HS-27A (cell line): ENCODE data around the gene SUPT16H.
A peak's percentile ranks its signal among the peaks of the same experiment; 100 is the strongest.
"Not testable (repeated sequence)": the region's sequence is repeated elsewhere in the genome, so short reads cannot be mapped to it uniquely, and the experiment has no call there.

Source experiments
- DNase-seq: peaks from one replicate; pipeline ENCODE4 v3.0.0-alpha.2; 2012; ENCODE audit warnings: low read depth, missing footprints

Gene SUPT16H

GRCh38 chr14:21383848-21384493 lies at the start of gene SUPT16H:
Gene SUPT16H (minus strand): TSS chr14:21384019. CDS start chr14:21383927, 92 bp downstream.
- peak; percentile 91 for DNase-seq

DNA sequence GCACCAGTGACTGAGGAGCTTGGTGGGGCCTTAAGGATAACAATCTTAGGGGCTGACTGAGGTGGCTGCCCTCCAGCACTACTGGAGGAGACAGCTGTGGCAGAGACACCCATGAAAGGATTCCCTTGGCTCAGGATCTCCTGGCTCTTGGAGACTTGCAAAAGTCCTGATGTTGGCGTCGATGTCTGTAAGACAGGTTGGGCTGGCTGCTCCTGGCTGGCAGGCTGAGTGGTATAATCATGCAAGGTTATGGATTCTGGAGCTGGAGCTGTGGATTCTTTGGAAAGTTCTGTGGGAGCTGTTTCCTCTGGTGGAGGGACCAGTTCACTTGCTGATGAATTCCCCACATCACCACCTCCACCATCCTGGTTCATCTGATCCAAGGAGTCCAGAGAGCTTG lies 47.3 kb upstream of the SUPT16H start:
- DNase-seq: no peak

- peak; percentile 11 for DNase-seq
Measured at GRCh38 chr14:21428930-21429329, 45.1 kb upstream of the SUPT16H start.

GRCh38 chr14:21426692-21427091 lies 42.9 kb upstream of the SUPT16H start:
- DNase-seq: no peak

DNA sequence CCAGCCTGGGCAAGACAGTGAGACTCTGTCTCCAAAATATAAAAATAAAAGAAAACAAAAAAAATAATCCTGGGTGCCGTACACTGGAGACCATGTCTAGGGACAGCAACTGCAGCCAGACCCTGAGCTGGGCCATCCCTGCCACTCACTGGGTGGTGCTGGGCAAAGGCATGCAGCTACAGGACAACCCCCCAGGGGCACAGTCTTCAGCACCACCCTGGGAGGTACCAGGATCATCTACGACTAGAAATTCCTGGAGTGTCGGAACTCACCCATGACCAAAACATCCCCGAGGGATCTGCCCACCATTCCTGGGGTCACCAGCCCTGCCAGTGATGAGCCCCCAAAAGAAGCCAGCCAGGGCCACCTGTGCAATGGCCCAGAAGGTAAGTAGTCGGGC lies 35.7 kb upstream of the SUPT16H start:
- no peak for DNase-seq

GRCh38 chr14:21415329-21415728 lies 31.5 kb upstream of the SUPT16H start:
- no peak for DNase-seq

DNA sequence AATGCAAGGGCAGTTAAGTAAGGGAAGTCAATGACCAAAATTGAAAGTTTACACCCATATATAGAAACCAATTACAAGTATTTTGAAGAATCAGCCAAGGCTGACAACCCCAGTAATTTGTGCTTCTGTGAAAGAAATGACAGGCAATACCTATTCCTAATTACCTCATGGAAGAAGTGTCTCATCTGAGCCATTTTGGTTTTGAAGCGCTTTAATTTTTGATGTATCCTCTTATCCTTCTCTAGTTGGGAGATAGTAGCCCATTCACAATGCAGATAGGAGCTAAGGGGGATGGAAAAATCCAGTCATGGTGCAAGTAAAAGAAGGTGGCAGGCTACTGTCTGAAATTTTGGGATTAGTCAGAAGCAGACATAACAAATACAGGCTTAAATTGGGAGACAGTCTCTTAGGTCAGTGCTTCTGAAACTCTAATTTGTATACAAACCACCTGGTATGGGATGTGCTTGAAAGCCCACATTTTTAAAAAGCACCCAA lies 30.4 kb upstream of the SUPT16H start:
- DNase-seq: no peak

DNA sequence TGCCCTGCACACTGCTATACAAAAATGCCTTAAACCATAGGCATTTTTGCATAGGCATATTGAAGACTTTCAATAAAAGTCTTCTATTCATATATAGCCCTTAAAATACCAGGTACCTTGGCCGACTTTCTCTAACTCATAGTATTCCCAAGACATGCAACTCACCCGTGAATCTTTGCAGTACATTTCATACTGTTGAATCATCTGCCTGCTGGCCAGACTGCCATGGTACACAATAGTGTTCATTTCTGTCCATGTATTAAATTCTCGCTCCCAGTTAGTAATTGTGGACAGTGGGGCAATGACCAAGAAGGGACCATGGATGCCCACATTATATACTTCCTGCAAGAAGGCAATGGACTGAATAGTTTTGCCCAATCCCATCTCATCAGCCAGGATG lies 24.3 kb upstream of the SUPT16H start:
- DNase-seq: peak; percentile 20

DNA sequence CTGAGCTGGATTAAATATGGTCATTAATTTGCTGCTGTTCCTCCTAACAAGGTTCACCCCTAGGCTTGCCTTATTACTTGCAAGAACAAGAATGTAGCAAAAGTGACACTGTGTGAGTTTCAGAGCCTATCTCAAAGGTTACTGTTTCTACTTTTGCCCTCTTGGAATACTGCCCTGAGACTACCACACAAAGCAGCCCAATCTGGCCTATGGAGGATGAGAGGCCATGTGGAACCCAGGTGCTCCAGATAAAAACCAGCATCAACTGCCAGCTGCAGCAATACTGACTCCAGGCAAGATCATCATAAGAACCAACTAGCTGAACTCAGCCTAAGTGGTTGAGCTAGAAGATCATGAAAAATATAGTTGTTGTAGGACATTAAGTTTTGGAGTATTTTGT lies 22.4 kb upstream of the SUPT16H start:
- DNase-seq: no peak

GRCh38 chr14:21405097-21405496 lies 21.3 kb upstream of the SUPT16H start:
- no peak for DNase-seq

DNA sequence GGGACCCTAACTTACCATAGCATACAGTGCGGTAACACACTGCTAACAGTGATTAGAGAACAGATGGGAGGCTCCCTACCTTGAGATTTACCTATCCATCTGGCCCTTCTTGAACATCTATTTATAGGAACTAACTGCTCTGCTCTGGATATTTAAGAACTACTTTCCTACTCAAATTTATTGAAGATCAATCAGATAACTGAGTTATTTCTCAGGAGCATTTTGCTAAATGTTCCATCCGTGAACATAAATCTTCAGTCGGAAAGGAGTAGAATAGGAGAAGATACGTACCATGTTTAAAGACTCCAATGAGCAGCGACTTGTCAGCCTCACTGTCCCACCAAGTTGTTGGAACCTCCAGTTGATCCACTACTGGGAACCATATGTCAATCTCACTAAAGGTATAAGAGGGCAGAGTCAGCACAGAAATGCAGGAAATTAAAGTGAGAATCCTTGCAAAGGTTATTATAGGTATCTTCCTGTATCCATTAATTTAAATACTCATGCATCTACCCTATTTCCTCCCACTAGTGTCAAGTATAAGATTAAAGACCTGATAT lies 15.6 kb upstream of the SUPT16H start:
- DNase-seq: no peak

DNA sequence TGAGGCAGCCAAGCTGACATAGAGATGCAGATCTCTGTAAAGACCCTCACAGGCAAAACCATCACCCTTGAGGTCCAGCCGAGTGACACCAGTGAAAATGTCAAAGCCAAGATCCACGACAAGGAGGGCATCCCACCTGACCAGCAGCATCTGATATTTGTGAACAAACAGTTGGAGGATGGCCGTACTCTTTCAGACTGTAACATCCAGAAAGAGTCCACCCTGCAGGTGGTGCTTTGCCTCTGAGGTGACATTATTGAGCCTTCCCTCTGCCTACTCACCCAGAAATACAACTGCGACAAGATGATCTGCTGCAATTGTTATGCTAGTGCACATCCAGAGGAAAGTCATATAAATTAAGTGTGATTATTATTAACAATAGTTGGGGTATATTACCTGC lies 15.1 kb upstream of the SUPT16H start:
- no peak for DNase-seq

- DNase-seq: no peak
Measured at GRCh38 chr14:21395450-21395849, 11.6 kb upstream of the SUPT16H start.

DNA sequence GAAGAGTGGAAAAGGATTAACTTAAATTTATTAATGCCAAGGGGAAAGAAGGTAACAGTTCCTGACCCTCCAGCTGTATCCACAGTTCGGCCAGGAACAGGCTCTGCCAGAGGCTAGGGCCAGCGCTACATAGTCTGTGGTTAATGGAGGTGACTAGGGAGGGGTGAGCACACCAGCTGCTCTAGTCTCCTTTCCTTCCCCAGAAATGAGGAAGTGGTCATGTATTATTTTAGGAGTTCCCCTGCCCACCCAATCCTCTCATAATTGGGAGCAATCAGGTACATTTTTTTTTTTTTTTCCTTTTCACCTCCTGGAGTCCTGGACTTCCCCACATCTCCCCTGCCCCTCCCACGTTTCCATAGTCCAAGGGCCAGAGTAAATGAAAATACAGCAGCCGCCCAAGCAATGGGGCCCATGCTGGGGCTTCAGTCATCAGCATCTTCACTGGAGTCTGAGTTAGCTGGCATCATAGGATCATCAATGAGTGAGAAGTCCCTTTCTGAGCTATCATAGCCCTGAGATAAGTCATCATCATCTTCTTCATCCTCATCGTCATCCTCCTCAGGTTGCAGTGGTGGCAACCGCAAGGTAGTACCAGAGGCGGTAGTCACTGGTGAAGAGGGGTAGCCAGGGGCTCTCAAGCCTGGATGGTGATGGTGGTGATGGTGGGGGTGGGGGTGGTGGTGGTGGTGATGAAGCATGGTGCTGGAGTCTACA lies 1.5 kb upstream of the SUPT16H start:
- no peak for DNase-seq

GRCh38 chr14:21384494-21384851 lies 654 bp upstream of the SUPT16H start:
- DNase-seq: no peak

DNA sequence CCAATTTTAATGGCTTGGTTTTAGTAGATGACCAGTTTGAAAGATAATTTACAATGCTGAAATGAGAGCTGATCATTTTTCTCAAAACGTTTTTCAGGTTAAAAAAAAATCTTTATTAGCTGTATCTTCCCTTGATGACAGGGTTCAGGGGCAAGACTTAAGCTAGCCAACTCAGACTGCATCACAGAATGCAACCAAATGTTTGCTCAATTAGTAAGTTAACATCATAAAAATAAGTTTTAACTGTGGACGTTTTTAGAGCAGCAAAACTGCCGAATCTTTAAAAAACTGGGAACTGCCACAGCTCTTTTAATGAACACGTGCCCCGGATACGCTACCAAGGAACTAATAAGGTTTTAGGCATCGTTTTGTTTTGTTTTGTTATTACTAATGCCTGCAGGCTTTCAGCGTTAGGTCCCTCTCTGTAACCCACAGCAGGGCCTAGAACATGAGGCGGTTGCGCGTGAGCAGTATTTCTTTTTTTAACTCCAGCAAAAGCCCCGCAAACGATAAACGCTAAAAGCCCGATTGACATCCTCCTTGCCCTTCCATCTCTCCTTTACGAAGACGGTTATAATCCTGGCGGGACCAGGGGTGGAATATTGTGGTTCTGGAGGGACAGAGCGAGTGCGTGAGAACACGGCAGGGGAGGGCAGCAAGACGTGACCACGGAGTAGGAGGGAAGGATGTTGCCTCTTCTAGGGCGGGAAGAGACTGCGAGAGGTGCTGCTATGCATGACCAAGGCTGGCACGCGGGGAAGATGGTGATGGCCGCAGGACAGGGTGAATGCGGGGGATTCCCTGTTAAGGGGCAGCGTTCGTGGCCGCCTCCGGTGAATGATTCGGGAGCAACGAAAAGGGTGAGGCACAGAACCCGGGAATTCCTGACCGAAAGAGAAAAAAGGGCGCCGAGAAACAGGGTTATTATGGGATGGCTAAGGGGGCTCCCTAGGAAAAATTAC lies 652 bp downstream of the SUPT16H start:
- peak; percentile 36 for DNase-seq

- no peak for DNase-seq
Measured at GRCh38 chr14:21382095-21382494, 1.7 kb downstream of the SUPT16H start.

GRCh38 chr14:21379338-21379737 lies 4.5 kb downstream of the SUPT16H start:
- DNase-seq: no peak

DNA sequence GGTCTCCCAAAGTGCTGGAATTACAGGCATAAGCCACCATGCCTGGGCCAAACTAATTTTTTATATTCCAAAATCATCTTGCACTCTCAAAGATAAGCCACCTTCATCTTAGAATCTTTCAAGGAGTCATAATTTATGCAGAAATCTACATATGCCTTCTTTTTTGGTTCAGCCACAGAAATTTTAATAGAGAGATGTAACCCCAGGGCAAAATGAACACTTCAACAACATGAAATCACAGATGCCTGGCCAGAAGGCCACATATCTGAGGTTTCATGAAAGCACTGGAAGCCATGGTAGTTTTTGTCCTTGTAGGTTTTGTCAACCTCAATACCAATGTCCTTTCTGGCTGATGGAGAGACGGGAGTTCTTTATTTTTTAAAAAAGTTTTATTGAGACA lies 9.8 kb downstream of the SUPT16H start:
- no peak for DNase-seq

DNA sequence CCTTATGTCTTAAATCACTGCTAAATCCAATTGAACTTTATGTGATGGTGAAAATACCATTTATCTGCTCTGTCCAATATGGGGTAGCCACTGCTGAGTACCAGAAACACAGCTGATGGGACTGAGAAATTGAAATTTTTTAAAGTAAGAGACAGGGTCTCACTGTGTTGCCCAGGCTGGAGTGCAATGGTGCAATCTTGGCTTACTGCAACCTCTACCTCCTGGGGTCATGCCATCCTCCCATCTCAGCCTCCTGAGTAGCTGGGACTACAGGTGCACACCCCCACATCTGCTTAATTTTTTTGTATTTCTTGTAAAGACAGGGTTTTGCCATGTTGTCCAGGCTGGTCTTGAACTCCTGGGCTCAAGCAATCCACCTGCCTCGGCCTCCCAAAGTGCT lies 11.0 kb downstream of the SUPT16H start:
- DNase-seq: not testable (repeated sequence)

GRCh38 chr14:21369949-21370679 lies 13.7 kb downstream of the SUPT16H start:
- DNase-seq: no peak
